Measurements from ENCODE around the gene ART5.

- no peak for TF ChIP-seq CTCF (conservative IDR thresholded peaks at IDR 0.05; ENCODE audit: low read length)
- no peak for TF ChIP-seq EZH2phosphoT487 (IDR thresholded peaks at IDR 0.05; ENCODE audit: borderline replicate concordance, low read depth, low read length)
Observed at GRCh38 chr11:3667149-3668035, 25.6 kb upstream of the ART5 start.

Data from OCI-LY7 (cell line).